Colon (tissue), 2 donors: ENCODE results near the gene DNAJB6.

Experiments used
- FAIRE-seq: peaks from 2 replicates; lab custom pipeline; 2012; peaks lifted over from hg19 to GRCh38; lab: Jason Lieb, UNC
- donor health status: control.
- donor health status: control.

DNAJB6 gene

GRCh38 chr7:157336383-157337315, at the start of gene DNAJB6:
TSS of gene DNAJB6 (plus strand) at chr7:157337004. CDS start at chr7:157358573, 21,569 bp downstream.
- no peak for FAIRE-seq

GRCh38 chr7:157291404-157292080, 45.3 kb upstream of the DNAJB6 start:
- FAIRE-seq, result no peak

GRCh38 chr7:157292258-157292657, 44.5 kb upstream of the DNAJB6 start:
- FAIRE-seq, result no peak

- no peak for FAIRE-seq
Measured at GRCh38 chr7:157292770-157293412, 43.9 kb upstream of the DNAJB6 start.

- no peak for FAIRE-seq
Measured at GRCh38 chr7:157293413-157293788, 43.4 kb upstream of the DNAJB6 start.

GRCh38 chr7:157294773-157295172, 42.0 kb upstream of the DNAJB6 start:
- no peak for FAIRE-seq

GRCh38 chr7:157295338-157295737, 41.5 kb upstream of the DNAJB6 start:
- FAIRE-seq, result no peak

- FAIRE-seq, result no peak
Measured at GRCh38 chr7:157297185-157297584, 39.6 kb upstream of the DNAJB6 start.

GRCh38 chr7:157299317-157299612, 37.5 kb upstream of the DNAJB6 start:
- FAIRE-seq, result no peak

GRCh38 chr7:157299613-157300368, 37.0 kb upstream of the DNAJB6 start:
- no peak for FAIRE-seq

- no peak for FAIRE-seq
Measured at GRCh38 chr7:157300369-157300825, 36.4 kb upstream of the DNAJB6 start.

GRCh38 chr7:157301610-157302120, 35.1 kb upstream of the DNAJB6 start:
- FAIRE-seq, result no peak

- no peak for FAIRE-seq
Measured at GRCh38 chr7:157306846-157307838, 29.7 kb upstream of the DNAJB6 start.

GRCh38 chr7:157309988-157310668, 26.7 kb upstream of the DNAJB6 start:
- no peak for FAIRE-seq

- FAIRE-seq, result no peak
Measured at GRCh38 chr7:157310676-157311185, 26.1 kb upstream of the DNAJB6 start.

- FAIRE-seq, result no peak
Measured at GRCh38 chr7:157312941-157313340, 23.9 kb upstream of the DNAJB6 start.

GRCh38 chr7:157313645-157314044, 23.2 kb upstream of the DNAJB6 start:
- FAIRE-seq, result no peak

GRCh38 chr7:157318015-157318706, 18.6 kb upstream of the DNAJB6 start:
- no peak for FAIRE-seq

GRCh38 chr7:157320608-157320980, 16.2 kb upstream of the DNAJB6 start:
- no peak for FAIRE-seq
